Tibial artery (tissue), 4 donors: ENCODE data around the gene TRIM71.

ENCODE experiments used
- DNase-seq, 2 donors: peaks; one replicate each; pipeline ENCODE4 v3.0.0-alpha.2; 2019
- H3K27ac ChIP-seq, 2 donors: fragments of 200-600 bp; sonication (generic) in 1 of 2; 1 replicate in 1 of 2; 2 replicates in 1 of 2; pipeline ENCODE4 v1.5.1; 2018 to 2019; ENCODE audit warnings: mild to moderate bottlenecking in 1 of 2
- H3K27me3 ChIP-seq, 2 donors: fragments of 200-600 bp; sonication (generic) in 1 of 2; one replicate each; pipeline versions ENCODE4 v1.5.1 to v1.6.0; 2016 to 2019
- H3K36me3 ChIP-seq, 3 donors: fragments of 200-600 bp; sonication (generic) in 2 of 3; one replicate each; pipeline ENCODE4 v1.5.1; 2016 to 2019; ENCODE audit warnings: mild to moderate bottlenecking in 2 of 3
- H3K4me1 ChIP-seq, 4 donors: fragments of 200-600 bp; sonication (generic) in 2 of 4; 1 replicate in 3 of 4; 2 replicates in 1 of 4; pipeline ENCODE4 v1.5.1; 2016 to 2019
- H3K4me3 ChIP-seq, 2 donors: fragments of 200-600 bp; sonication (generic) in 1 of 2; 1 replicate in 1 of 2; 2 replicates in 1 of 2; pipeline ENCODE4 v1.5.1; 2018 to 2019; ENCODE audit warnings: mild to moderate bottlenecking in 2 of 2
- H3K9me3 ChIP-seq, 3 donors: fragments of 200-600 bp; sonication (generic) in 1 of 3; one replicate each; pipeline ENCODE4 v1.5.1; 2016 to 2019
- CTCF ChIP-seq, 2 experiments: fragments of 200-600 bp in 1 of 2; fragments of 450-650 bp in 1 of 2; IDR thresholded peaks; one replicate each; pipeline ENCODE4 v1.5.1; 2017 to 2019; ENCODE audit warnings: antibody characterized with exemption in 2 of 2, mild to moderate bottlenecking in 1 of 2, moderate library complexity in 1 of 2
- intact Hi-C: fragments of 100-400 bp; cut with DNase I; formaldehyde crosslinking; loops from one replicate; pipeline ENCODE4 v1.15.0; 2023; ENCODE audit warnings: low total_unique reads

The TRIM71 gene

GRCh38 chr3:32891365-32891764 is 73.6 kb downstream of the TRIM71 start:
- H3K4me3 ChIP-seq: no peak overlapping the region
- H3K36me3 ChIP-seq: no peaks in the 10 kb centered on the region
- no peak for TF ChIP-seq CTCF (IDR thresholded peaks at IDR 0.05)
- DNase-seq: no peak
- intact Hi-C loops: no loop called here
- peaks cover 0 to 6% of the 10 kb centered on the region in 2 donors for H3K27me3 ChIP-seq
- H3K27ac ChIP-seq: no peak overlapping the region
- no peaks in the 10 kb centered on the region for H3K4me1 ChIP-seq
- no peaks in the 10 kb centered on the region for H3K9me3 ChIP-seq

- H3K4me3 ChIP-seq: no peak overlapping the region
- no peaks in the 10 kb centered on the region for H3K36me3 ChIP-seq
- intact Hi-C loops: no loop called here
- no peaks in the 10 kb centered on the region for H3K4me1 ChIP-seq
- H3K27me3 ChIP-seq: peaks cover 0 to 12% of the 10 kb centered on the region in 2 donors
- no peak overlapping the region for H3K27ac ChIP-seq
- DNase-seq: no peak
- no peaks in the 10 kb centered on the region for H3K9me3 ChIP-seq
- no peak for TF ChIP-seq CTCF (IDR thresholded peaks at IDR 0.05)
Measured at GRCh38 chr3:32892625-32893598, 75.1 kb downstream of the TRIM71 start.

- H3K36me3 ChIP-seq: no peaks in the 10 kb centered on the region
- no peak for DNase-seq
Measured at GRCh38 chr3:32894977-32895376, 77.2 kb downstream of the TRIM71 start.

DNA sequence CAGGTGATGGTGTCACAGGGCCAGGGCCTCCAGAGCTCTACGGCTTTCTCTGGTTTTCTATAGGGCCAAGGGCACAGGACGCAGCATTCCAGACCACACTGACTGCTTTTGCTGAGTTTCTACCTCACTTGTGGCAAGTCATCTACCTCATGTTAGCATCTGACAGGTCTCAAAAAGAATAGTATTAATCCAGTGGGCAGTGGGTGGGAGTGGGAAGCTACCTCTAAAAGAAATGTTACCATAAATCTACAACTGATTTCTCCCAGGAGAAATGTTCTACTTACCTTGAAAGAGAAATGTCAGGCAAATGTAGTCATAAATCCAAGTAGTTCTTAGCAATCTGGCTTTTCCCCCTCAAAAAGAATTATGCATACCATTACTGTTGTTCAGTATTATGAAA is 77.9 kb downstream of the TRIM71 start:
- Histone ChIP-seq H3K4me3 (no peak overlapping the region), H3K36me3 (no peaks in the 10 kb centered on the region), H3K27me3 (peaks cover 0 to 33% of the 10 kb centered on the region in 2 donors), H3K4me1 (no peaks in the 10 kb centered on the region), H3K27ac (no peak overlapping the region), H3K9me3 (no peaks in the 10 kb centered on the region)
- TF ChIP-seq CTCF (IDR thresholded peaks at IDR 0.05): no peak
- intact Hi-C loops: no loop called here
- DNase-seq: no peak

More at GRCh38 chr3:32894977-32895376, 77.2 kb downstream of the TRIM71 start:
- no peak for TF ChIP-seq CTCF (IDR thresholded peaks at IDR 0.05)
- intact Hi-C loops: no loop called here
- Histone ChIP-seq H3K27me3 (peaks cover 0 to 28% of the 10 kb centered on the region in 2 donors), H3K4me1 (no peaks in the 10 kb centered on the region), H3K9me3 (no peaks in the 10 kb centered on the region), H3K4me3 (no peak overlapping the region), H3K27ac (no peak overlapping the region)

GRCh38 chr3:32896143-32896542 is 78.3 kb downstream of the TRIM71 start:
- Histone ChIP-seq H3K4me1 (no peaks in the 10 kb centered on the region), H3K27ac (no peak overlapping the region), H3K27me3 (peaks cover 0 to 35% of the 10 kb centered on the region in 2 donors), H3K9me3 (no peaks in the 10 kb centered on the region), H3K4me3 (no peak overlapping the region), H3K36me3 (no peaks in the 10 kb centered on the region)
- intact Hi-C loops: no loop called here
- no peak for DNase-seq
- no peak for TF ChIP-seq CTCF (IDR thresholded peaks at IDR 0.05)
